GM21576 (cell line): ENCODE results near the gene SMIM21.

Source experiments
- ATAC-seq: cut with Tn5 transposase; IDR thresholded peaks from one replicate; pipeline ENCODE4 v1.9.1; 2021; ENCODE audit warnings: mild to moderate bottlenecking, moderate library complexity; ENCODE audit not compliant: unreplicated experiment

SMIM21 gene

DNA sequence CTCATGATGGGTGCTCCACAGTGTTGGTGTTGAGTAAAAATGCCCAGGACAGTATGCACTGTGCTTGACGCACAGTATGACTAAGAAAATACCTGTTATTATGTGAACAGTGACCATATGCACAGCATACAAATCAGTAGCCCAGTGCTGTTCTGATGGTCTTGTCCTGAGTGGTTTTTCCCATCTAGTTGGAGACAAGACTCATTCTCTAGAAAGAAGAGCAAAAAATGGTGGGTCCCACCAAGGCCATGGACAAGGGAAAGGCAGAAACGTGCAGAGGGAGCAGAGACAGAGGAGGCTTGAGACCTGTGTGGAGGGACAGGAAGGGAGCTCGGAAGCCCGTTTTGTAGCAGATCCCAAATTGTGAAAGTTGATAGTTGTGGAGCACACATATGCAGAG lies 987 bp upstream of the SMIM21 start:
- no peak for ATAC-seq

- ATAC-seq, result no peak
Measured at GRCh38 chr18:75422341-75422910, 5.1 kb downstream of the SMIM21 start.

- ATAC-seq, result no peak
Measured at GRCh38 chr18:75421656-75422055, 5.8 kb downstream of the SMIM21 start.

DNA sequence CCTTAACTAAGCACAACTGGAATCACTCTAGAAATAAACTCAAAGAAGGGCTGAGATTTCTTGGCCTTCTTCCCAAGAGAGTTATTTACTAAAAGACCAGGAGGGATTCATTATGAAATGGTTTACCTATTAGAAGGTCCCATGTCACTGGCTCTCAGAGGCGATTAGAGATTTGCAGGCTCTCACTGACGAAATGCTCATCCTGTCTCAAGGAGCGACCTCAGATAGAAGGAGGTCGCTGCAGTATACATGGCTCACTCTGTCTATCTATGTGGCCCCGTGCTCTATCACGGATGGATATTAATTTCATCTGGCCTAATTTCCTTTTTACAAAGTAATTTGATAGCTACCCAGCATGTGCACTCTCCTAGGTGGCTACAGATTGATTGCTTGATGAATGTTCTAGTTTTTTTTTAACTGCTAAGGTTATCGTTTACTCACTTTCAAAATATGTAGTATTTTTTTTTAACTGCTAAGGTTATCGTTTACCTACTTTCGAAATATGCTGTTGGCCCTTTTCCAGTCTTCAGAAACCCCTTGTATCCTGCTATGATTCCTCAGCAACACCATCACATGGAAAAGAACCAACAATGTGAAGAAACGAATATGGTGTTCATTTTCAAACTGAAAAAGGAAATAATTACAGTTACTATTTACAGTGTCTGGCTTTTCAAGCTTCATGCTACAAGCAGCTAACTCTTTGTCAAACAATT lies 9.1 kb downstream of the SMIM21 start:
- no peak for ATAC-seq

DNA sequence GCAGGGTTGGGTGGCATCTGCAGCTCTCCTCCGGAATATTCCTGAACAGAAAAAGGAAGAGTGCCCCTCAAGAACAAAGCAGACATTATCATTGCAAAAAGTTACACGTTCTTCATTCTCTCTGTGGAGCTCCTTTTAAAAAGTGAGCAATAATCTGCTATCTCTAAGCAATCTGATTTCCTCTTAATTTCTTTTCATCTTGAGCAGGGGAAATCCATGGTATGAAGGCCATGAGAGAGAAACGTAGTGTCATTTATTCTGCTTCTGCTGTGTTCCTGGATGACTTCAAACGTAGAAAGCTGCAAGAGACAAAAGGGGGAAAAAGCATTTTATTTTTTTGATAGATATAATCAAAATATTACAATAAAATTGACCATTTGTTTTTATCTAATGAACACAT lies 16.9 kb downstream of the SMIM21 start:
- no peak for ATAC-seq

DNA sequence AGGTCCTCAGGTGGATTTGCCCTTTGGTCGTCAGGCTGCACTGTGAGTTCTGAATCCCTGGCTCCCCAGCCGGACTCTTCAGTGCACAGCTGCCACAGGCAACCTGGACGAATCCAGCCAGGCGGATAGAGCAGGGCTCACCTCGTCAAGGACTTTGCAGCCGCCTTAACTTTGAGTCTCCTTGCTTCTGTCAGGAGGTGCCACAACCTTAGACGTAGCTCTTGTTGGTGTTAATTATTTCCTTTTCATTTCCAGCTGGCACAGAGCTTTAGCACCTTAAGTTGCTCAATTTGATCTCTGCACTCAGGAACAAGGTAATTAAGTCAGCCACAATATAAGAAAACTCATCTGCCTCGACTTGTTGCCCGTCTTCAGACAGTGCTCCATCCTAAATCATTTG lies 17.7 kb downstream of the SMIM21 start:
- ATAC-seq, result no peak

- no peak for ATAC-seq
Measured at GRCh38 chr18:75408554-75409506, 18.7 kb downstream of the SMIM21 start.

DNA sequence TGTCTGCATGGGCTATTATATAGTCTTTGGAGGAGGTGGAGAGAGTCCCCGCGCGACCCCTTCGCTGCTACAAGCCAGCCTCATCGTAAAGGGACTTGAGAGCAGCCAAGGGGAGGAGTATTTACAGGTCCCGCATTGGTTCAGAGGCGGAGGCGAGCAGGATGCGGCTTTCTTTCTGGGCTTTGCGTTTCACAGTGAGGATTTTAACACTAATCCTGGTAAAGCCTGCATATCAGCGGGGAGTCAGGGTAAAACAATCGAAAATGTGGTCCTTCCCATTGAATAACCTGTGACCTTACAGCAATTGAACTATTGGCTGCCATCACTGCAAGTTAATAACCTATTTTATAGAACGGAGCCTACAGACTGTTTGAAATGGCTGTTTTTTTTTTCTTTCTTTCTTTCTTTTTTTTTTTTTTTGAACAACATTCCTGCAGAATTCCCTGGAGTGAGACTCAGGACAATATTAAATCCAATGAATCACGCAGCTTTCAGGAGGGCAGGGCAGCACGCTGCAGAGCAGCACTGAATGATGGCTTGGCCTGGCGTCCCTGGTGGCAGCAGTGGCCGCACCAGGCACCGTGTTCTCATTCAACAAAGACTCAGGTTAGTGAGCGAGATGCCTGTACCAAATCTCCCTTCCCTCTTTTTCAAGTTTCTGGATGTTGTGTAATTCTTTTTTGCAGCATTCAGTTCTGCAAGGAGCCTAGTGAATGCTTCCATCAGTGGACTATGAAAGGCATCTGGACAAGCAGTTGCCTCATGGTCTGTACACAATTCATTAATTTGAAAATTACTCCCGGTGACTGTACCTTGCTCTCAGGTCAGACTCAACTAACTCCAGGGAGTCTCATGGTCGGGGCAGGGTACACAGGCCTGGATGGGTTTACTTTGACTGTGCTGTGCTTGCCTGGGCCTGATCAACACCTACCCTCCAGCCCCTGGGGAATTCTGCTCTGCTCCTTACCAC lies 19.8 kb downstream of the SMIM21 start:
- ATAC-seq, result no peak

DNA sequence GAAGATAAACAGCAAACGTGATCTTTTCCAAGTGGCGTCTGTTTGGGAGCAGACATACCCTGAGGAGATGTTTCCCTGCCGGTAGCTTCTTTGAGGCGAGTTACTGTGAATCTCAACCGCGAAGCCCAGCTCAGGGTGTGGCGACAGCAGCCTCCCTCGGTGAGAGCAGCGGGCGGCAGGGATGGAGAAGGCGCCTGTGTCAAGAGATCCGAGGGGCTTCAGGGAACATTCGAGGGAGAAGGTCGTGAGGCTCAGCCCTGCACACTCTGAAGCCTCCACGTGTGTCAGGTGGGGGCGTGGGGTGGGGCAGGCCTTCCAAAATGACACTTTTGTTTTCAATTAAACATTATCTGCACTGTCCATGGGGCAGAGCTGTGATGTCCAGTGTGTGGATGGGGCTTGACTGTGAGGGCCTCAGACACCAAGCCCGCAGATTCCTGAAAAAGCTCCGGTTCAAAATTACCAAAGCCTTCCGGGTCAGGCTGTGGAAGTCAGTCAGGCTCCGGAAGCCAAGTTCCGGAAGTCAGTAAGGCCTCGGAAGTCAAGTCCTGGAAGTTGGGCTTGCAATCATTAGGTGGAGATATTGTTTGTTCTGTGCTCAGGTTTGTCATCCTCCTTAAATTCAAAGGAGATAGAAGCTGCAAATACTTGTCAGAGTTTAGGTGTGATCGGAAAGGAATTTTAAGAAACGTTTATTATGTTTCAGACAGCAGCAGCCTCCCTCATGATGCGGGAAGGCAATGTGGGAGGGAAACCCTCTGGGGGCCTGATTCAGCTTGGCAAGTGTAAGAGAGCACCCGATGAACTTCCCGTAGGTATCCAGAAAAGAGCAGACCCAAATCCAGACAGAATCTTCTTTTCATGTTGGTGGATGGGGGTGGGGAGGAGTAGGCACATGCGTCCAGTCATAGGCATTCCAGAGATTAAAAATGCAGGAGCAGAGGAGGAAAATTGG lies 20.7 kb downstream of the SMIM21 start:
- no peak for ATAC-seq

DNA sequence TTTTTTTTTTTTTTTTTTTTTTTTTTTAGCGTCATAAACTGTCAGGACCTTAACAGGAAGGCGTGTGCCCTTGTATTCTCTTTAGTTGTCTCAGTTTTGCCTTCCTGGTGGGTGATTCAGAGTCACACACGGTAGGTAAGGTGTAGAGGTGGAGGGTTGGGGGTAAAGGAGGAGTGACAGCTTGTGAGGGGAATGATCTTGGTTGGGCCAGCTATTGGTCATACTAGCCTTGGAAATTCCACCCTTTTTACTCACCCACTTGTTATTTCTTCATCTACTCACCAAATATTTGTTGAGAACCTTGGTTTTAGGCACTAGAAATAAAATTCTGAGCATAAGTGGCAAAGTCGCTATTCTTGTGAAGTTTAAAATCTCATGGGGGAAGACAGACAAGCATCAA lies 22.2 kb downstream of the SMIM21 start:
- ATAC-seq, result no peak

DNA sequence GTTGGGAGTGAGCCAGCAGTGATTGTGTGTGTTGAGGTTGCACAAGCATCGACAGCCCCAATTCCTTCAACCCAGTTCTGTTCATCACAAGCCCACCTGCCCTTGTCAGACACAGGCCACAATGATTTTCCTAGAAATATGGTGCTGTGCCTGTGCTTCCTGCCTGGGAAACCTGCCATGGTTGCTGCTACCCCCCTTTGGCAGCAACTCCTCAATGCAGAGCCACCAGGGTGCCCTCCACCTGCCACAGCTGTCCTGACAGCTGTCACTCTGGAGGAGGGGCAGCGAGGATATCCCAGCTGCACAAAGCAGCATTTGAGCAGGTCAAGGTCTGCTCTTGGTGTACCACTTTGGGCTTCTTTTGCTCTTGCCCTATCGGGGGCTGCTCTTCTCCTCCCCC lies 27.1 kb downstream of the SMIM21 start:
- no peak for ATAC-seq

DNA sequence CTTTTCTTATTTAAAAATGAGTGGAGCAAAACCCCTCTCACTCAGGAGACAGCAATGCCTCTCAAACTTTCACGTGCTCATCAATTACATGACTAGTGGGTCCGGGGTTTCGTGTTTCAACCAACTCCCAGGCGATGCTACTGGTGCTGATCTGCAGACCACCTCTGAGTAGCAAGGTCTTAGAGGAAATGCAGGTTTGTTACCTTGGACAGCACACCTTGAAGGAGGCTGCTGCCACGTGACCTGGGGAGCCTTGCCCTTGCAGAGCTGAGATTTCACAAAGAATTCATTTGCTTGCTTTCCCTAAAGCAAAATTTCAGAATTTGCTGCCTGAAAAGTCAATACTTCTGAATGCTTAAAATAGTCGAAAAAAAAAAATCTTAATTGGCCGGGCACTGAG lies 32.4 kb downstream of the SMIM21 start:
- ATAC-seq, result no peak

GRCh38 chr18:75393721-75394120 lies 33.8 kb downstream of the SMIM21 start:
- ATAC-seq, result no peak

DNA sequence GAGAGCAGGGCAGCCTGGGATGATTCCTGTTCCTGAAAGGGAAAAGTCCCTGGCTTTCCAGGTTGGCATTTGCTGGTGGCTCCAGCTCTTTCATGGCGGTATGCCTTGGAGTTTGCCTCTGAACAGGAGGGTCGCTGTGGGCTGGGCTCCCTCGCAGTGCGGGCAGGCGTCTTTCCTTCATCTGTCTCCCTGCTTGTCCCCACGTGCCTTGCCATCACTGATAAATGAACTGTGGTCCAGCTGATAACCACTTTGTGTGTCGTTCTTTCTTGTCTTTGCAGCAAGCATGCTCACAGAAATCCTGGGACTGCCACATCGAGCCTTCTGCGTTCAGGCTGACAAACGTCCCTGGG lies 35.3 kb downstream of the SMIM21 start:
- no peak for ATAC-seq

GRCh38 chr18:75391279-75392225 lies 36.0 kb downstream of the SMIM21 start:
- ATAC-seq, result no peak

GRCh38 chr18:75390854-75391253 lies 36.6 kb downstream of the SMIM21 start:
- ATAC-seq, result no peak

DNA sequence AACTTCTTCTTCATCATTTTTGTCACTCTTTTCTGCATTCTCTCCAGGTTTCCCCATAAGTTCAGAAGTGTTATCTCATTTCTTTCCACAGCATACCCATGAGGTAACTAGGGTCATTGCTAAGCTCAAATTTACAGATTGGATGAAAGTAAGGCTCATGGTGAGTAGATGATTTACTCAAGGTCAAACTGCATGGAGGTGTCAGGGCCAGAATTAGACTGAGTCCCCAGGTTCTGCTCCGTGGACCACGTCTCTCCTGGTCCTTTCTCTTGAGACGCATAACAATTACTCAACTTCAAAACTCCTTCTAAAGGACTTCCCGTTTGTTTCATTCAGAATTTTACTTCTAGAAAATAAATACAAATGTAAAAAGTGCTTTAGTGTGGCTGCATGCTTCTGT lies 43.4 kb downstream of the SMIM21 start:
- ATAC-seq, result no peak
